Left hindlimb (tissue), 1 donor: ENCODE data around the gene AMBN.

Source experiments
- DNase-seq: peaks from one replicate; pipeline ENCODE4 v3.0.0-alpha.2; 2018

The AMBN gene, protein sequence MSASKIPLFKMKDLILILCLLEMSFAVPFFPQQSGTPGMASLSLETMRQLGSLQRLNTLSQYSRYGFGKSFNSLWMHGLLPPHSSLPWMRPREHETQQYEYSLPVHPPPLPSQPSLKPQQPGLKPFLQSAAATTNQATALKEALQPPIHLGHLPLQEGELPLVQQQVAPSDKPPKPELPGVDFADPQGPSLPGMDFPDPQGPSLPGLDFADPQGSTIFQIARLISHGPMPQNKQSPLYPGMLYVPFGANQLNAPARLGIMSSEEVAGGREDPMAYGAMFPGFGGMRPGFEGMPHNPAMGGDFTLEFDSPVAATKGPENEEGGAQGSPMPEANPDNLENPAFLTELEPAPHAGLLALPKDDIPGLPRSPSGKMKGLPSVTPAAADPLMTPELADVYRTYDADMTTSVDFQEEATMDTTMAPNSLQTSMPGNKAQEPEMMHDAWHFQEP

DNA sequence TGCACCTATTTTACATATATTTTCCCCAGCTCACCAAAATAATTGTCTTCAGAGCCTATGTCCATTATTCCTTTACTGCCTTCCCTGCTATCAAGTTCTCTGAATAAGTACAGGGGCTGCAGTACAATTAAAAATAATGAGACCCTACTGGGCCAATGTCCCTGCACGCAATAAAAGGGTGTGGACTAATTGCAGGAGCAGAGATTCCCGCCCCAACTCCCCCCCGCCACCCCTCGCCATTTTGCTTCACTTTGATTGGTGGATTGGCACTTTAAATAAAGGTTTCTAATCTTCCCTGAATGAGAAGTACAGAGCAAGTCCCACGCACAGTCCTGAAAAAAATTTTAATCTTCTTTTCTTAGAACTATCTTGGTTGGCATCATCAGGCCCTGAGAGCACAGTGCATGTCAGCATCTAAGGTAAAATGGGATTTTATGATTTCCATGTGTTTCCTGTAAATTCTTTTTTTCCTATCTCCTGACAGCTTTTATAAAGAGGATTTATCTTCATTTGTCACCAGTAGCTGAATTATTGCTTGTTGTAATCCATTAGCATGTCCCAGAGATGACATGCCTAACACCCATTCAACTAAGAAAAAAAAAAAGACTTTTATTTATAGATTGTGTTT, at the start of gene AMBN:
Gene AMBN (plus strand): TSS at position 302 of the 628 bp plus-strand sequence. CDS start 103 bp downstream, at position 405.
- no peak for DNase-seq

DNA sequence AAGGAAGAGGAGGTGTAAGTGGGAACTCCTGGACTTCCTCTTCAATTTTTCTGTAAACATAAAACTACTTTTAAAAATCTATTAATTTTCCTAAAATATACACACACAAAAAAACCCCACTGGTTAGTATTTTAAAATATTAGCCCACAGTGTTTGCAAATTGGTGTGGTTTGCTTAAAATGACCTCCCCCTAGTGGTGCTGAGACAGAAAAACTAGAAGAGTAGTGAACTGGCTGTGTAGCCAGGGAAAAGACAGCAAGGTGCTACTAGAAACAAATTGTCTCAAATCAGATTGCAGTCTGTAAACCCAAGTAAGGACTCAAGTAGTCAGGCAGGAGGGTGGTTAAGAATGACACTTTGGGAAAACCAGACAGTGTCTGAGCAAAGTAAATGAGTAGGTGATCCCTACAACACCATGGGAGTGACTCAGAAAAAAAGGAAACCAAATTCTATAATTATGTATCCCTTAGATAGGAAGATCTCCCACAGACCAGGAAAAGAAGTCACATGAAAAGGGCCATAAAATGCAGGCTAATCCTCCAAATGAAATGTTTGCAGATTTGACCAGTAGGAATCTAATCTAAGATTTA, 47.7 kb upstream of the AMBN start:
- DNase-seq: no peak

- DNase-seq: no peak
Observed at GRCh38 chr4:70556856-70557255, 35.2 kb upstream of the AMBN start.

DNA sequence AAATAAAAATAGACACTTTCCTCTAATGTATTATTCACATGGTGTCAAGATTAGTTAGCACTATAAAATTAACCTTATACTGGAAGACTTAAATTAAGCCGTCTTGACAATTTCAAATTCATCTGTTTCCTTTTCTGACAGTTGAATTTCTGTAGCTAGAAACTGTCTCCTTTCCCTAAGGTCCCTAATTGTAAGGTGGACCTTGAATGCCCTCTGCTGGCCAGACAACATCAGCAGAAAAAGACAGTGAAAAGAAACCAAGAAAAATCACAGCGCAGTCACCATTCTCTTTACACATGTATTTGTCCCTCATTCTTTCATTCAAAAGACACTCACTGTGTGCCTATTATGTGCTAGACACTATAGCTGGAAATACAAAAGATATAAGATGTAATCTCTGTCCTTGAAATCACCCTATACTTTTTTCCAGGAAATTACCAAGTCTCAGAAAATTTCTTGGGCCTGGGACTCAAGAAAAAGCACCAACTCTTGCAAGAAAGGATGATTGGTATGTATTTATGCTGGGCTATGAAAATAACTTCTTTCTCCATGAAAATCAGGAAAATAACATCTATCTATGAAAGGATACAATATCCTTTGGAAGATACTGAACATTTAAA, 32.7 kb upstream of the AMBN start:
- peak; percentile 34 for DNase-seq

- no peak for DNase-seq
Observed at GRCh38 chr4:70559924-70560323, 32.1 kb upstream of the AMBN start.

DNA sequence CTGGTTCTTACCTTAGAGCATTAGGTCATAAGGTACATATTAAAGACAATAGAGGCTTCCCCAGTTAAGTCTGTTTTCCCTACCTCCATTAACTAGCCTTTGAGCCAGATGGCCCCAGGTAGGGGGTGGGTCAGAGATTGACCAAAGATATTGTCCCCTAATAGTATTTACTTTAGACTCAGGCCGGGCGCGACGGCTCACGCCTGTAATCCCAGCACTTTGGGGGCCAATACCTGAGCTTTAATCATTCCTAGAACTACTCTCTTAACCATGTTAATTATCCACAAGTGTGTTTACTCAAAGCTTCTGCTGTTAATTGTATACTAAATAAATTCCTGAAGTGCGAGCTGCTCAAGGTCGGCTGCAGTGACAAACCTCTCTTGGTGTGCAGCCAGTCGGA, 28.0 kb upstream of the AMBN start:
- no peak for DNase-seq

DNA sequence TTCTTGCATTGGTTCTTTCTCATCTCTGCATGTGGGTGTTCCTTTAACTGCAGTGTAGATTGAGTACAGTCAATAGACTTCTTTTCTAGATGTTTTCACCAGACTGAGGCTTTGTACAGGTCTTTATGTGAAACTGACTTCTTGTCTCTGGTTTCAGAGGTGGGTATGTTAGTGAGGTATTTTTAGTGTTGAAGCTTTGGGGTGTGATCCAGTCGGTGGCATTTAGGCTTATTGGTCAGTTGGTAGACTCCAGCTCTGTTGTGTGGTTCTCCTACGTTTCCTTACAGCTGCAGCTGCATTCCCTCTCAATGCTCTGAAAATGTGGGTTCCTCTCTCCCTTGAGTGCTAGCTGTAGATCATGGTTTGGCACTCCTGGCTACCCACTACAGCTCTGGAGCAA, 21.3 kb upstream of the AMBN start:
- DNase-seq: no peak

- DNase-seq: no peak
Observed at GRCh38 chr4:70571772-70572171, 20.3 kb upstream of the AMBN start.

DNA sequence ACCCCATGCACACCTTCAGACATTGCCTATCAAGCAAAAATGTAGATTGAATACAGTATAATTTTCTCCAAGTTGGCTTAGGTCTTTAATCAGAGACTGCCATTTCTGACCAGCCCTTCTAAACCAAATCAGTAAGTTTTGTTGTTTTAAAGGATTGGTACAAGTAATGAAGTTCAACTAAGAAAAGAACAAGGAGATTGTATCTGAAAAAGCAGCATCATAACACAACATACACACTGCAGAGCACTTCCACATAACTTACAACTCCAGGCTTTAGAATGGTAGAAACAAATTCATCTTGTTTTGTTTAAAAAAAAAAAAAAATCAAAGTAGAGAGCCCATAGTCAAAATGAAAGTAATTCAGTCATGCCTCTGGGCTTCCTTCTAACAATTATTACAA, 16.1 kb upstream of the AMBN start:
- DNase-seq: no peak

GRCh38 chr4:70577220-70577927, 14.7 kb upstream of the AMBN start:
- DNase-seq: no peak

DNA sequence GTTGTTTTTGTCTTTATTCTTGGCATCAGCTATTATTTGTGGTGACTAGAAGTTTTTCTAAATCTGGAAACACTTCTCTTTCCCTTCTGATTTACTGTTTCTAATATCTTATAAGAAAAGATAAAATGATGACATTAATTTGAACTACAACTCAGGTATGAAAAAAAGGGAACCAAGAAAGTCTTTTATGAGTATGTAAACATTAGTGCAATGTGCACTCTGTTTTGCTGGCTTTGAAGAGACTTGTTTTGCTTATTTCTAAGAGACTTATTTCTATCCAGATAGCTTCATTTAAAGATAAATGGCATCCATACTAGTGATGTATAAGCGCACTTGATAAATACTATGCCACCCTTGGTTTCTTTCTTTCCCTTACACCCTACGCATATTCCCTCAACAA, 10.1 kb upstream of the AMBN start:
- DNase-seq: no peak

- no peak for DNase-seq
Observed at GRCh38 chr4:70583952-70584834, 7.9 kb upstream of the AMBN start.

DNA sequence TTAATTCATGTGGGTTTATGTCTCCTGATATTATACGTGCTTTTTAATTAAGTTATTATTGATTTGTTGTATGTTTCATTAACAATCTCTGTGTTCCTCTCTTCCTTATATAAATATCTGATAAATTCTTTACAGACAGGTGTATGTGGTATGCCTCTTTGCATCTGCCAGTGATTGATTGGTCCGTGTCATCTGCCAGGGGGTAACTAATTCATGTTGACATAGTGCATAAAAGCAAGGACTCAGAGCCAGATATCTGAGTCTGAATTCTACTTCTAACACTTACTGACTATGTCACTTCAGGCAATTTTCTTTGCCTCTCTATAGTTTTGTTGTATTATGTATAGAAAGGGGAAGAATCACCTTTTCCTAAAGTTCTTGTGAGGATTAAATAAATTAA, 5.2 kb upstream of the AMBN start:
- no peak for DNase-seq

DNA sequence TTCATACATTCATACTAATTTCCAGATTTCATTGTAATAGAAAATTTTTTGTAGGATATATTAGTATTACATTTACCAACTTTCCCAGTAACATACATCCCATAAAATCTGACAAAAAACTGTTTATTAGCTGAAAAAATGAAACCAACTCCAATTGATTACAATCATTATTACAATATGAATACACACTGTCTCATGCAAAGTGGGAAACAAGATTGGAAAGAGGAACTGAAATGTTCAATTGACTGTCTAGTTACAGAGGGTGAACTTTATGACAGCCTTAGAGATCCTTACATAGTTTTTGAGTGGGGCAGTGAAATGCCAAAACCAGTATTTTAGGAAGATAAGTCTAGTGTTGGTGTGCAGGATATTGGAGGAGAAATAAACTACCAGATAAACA, 2.3 kb upstream of the AMBN start:
- no peak for DNase-seq

GRCh38 chr4:70594196-70594595, 2.1 kb downstream of the AMBN start:
- no peak for DNase-seq

DNA sequence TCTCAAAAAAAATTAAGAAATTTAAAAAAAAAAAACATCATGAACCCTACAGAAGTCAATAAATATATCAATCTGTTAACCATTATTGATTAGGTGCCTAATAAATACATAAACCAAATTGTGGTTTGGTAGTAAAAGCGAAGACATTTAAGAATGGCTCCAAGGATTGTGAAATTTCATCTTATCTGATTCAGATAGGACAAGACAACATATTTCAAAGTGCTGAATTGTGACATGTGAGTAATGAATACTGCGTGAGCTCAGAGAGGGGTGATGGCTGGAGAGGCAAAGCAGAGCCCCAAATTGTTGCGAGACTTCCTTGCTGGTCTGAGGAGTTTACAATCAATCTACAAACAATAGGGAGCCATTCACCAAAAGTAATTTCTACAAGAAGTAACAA, 8.2 kb downstream of the AMBN start:
- no peak for DNase-seq

DNA sequence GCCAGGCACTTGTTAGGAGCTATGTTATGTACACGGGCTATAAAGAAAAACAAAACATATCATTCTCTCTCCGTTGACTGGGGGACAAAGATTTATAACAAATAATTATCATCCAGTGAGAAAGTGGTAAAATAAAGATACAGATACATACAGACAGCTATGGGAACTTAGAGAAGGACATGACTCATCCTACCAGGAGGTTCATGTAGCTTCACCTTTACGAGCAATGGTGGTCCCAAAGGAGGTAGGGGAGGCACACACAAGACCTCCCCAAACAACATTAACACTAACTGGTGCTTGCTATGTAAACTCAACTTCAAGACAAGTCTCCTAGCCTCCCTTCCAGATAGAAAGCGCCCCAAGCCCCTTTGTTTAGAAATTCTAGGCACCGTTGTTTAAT, 8.9 kb downstream of the AMBN start:
- no peak for DNase-seq

DNA sequence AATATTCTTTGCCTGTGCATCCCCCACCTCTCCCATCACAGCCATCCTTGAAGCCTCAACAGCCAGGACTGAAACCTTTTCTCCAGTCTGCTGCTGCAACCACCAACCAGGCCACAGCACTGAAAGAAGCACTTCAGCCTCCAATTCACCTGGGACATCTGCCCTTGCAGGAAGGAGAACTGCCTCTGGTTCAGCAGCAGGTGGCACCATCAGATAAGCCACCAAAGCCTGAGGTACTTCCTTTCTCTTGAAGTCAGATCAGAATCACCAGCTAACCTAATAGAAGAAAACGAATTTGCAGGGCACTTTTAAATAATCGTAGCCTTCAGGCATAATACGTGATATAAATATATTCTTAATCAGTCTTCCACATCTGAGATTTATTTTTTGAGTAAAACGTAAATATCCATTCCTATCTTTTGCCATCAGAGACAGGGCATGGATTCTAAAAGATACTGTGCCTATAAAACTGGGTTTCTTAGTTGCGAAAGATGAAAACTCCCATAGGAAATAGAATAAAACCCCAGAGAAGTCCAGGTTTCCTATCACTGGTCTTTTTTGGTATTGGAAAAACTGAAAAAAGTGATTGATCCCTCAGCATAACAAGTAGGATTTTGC, 9.5 kb downstream of the AMBN start:
- DNase-seq: no peak

GRCh38 chr4:70603856-70604255, 11.8 kb downstream of the AMBN start:
- DNase-seq: no peak

GRCh38 chr4:70606459-70606858, 14.4 kb downstream of the AMBN start:
- DNase-seq: no peak

- DNase-seq: no peak
Observed at GRCh38 chr4:70607334-70607853, 15.3 kb downstream of the AMBN start.
